MM.1S (cell line): Measurements from ENCODE around the gene GALNT9.

Source experiments
- EZH2phosphoT487 ChIP-seq: fragments of 300-600 bp; sonication (generic); IDR thresholded peaks from 2 replicates; pipeline ENCODE4 v1.6.1; 2018; ENCODE audit warnings: antibody characterized with exemption, low read length
- TF ChIP-seq, protein P1 (sequence below): fragments of 300-600 bp; sonication (generic); IDR thresholded peaks from 2 replicates; pipeline ENCODE4 v1.5.1; 2016; ENCODE audit warnings: antibody characterized with exemption, low read length, mixed read lengths

DNA sequence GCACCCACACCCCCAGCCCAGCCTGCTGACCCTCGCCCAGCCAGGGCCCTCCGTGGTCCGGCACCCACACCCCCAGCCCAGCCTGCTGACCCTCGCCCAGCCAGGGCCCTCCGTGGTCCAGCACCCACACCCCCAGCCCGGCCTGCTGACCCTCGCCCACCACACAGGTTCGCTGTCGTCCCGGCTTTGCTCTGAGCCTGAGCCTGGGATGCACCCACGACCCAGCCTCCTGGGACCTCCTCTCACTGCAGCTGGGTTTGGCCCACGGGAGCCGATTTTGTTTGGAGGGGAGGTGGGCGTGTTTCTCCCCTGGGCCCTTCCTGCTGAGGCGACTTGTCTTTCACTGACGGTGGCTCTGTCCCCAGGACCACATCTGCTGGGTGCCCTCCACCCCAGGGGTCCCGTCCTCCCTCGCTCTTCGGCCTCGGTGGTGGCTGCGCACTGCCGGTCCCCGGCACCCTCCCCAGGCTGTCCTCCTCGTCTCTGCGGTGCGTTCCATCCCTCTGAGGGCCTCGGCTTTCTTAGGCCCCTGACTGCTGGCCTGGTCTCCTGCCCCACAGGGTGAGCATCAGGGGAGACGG lies 83.8 kb downstream of the GALNT9 start:
- TF ChIP-seq, protein P1, sequence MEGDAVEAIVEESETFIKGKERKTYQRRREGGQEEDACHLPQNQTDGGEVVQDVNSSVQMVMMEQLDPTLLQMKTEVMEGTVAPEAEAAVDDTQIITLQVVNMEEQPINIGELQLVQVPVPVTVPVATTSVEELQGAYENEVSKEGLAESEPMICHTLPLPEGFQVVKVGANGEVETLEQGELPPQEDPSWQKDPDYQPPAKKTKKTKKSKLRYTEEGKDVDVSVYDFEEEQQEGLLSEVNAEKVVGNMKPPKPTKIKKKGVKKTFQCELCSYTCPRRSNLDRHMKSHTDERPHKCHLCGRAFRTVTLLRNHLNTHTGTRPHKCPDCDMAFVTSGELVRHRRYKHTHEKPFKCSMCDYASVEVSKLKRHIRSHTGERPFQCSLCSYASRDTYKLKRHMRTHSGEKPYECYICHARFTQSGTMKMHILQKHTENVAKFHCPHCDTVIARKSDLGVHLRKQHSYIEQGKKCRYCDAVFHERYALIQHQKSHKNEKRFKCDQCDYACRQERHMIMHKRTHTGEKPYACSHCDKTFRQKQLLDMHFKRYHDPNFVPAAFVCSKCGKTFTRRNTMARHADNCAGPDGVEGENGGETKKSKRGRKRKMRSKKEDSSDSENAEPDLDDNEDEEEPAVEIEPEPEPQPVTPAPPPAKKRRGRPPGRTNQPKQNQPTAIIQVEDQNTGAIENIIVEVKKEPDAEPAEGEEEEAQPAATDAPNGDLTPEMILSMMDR: no peak
- no peak for TF ChIP-seq EZH2phosphoT487
